Lung (tissue), 12 donors: Measurements from ENCODE around the gene CEP164. TPM values are rescaled to one million over a fixed set of nuclear protein-coding genes. Genes with fewer than 3 reads are reported as not detected.

Experiments used
- ATAC-seq: fragments of 200-7000 bp; cut with Tn5 transposase; one replicate; pipeline ENCODE4 v1.9.1; 2020; ENCODE audit warnings: moderate number of reproducible peaks; ENCODE audit not compliant: insufficient read depth, low FRiP score
- DNase-seq, 3 donors: peaks; one replicate each; pipeline ENCODE4 v3.0.0-alpha.2; 2013 to 2017
- H3K27ac ChIP-seq, 2 donors: one replicate each; pipeline ENCODE4 v1.5.1; 2013; ENCODE audit warnings: mild to moderate bottlenecking in 2 of 2, moderate library complexity in 2 of 2, control low read depth in 1 of 2, inconsistent platforms in 1 of 2, low read depth in 1 of 2, low read length in 1 of 2
- H3K27me3 ChIP-seq, 3 donors: one replicate each; pipeline ENCODE4 v1.5.1; 2013; ENCODE audit warnings: low read length in 2 of 3; ENCODE audit not compliant: control insufficient read depth in 3 of 3, insufficient read depth in 3 of 3
- H3K36me3 ChIP-seq, 4 donors: one replicate each; pipeline ENCODE4 v1.5.1; 2013; ENCODE audit warnings: low read length in 4 of 4, mild to moderate bottlenecking in 1 of 4, moderate library complexity in 1 of 4; ENCODE audit not compliant: control insufficient read depth in 4 of 4, insufficient read depth in 4 of 4
- H3K4me1 ChIP-seq, 5 donors: one replicate each; pipeline ENCODE4 v1.5.1; 2013; ENCODE audit warnings: low read length in 5 of 5, mild to moderate bottlenecking in 2 of 5, moderate library complexity in 1 of 5; ENCODE audit not compliant: control insufficient read depth in 5 of 5, insufficient read depth in 5 of 5
- H3K4me3 ChIP-seq: one replicate; pipeline ENCODE4 v1.5.1; 2013; ENCODE audit warnings: mild to moderate bottlenecking, control low read depth, moderate library complexity
- H3K9ac ChIP-seq, 2 donors: one replicate each; pipeline ENCODE4 v1.5.1; 2013; ENCODE audit warnings: low read length in 2 of 2, control low read depth in 1 of 2; ENCODE audit not compliant: insufficient read depth in 1 of 2
- H3K9me3 ChIP-seq, 4 donors: one replicate each; pipeline ENCODE4 v1.5.1; 2013; ENCODE audit warnings: low read length in 3 of 4, mild to moderate bottlenecking in 1 of 4, moderate library complexity in 1 of 4; ENCODE audit not compliant: control insufficient read depth in 4 of 4, insufficient read depth in 3 of 4
- WGBS, 2 donors: extraction: QIAGEN DNeasy Blood & Tissue Kit; methylation state at CpG; one replicate each; pipeline ENCODE4 v1.1.7; 2013; 5-methylcytosine and 5-hydroxymethylcytosine counted together
- polyA plus RNA-seq, 2 donors: library from polyadenylated mRNA; stranded (reverse); fragments of 200-250 nt; gene quantifications; one replicate each; pipeline ENCODE4 v1.2.1, GENCODE V29; 2013
- total RNA-seq, 2 donors: library from RNA; depleted of rRNA in 1 of 2; stranded (reverse); fragments of >200 nt in 1 of 2; gene quantifications; one replicate each; pipeline ENCODE4 v1.2.1, GENCODE V29; 2014 to 2021
- TF ChIP-seq, protein P1 (sequence below): IDR thresholded peaks from 2 replicates; pipeline ENCODE4 v1.5.1; 2012; ENCODE audit warnings: mild to moderate bottlenecking; ENCODE audit errors: control extremely low read depth, extremely low read depth
- donor health status: control.
- donor health status: control.
- donor health status: Bipolar disorder and iron deficiency.
- donor health status: healthy.
- donor health status: DM: yes; HTN: yes; CAD: no.

Gene CEP164
- total and polyA plus RNA-seq, 4 donors = 12.0 to 36.1 (median 26.7) TPM

DNA sequence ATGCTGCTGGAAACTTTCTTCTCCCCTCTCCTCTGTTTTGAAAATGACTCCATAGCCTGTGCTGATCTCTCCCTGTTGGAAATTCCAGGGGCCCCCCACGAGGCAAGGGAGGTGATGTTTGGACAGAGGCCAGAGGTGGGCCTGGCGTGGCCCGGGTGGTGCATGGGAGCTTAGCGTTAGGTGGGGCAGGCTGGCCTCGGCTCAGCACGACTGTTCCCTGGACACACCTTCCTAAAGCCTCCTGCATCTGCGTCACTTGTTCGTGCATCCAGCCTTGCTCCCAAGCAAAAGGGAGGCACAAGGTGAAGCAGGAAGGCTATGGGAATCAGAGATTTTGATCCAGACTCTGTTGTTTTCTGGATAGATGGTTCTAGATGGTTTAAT, 135.2 kb downstream of the CEP164 start:
- DNase-seq (no peak), ATAC-seq (no peak)
- TF ChIP-seq, protein P1, sequence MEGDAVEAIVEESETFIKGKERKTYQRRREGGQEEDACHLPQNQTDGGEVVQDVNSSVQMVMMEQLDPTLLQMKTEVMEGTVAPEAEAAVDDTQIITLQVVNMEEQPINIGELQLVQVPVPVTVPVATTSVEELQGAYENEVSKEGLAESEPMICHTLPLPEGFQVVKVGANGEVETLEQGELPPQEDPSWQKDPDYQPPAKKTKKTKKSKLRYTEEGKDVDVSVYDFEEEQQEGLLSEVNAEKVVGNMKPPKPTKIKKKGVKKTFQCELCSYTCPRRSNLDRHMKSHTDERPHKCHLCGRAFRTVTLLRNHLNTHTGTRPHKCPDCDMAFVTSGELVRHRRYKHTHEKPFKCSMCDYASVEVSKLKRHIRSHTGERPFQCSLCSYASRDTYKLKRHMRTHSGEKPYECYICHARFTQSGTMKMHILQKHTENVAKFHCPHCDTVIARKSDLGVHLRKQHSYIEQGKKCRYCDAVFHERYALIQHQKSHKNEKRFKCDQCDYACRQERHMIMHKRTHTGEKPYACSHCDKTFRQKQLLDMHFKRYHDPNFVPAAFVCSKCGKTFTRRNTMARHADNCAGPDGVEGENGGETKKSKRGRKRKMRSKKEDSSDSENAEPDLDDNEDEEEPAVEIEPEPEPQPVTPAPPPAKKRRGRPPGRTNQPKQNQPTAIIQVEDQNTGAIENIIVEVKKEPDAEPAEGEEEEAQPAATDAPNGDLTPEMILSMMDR = no peak
- Histone ChIP-seq H3K27me3 (peaks cover 0 to 2% (median 0%) of the 10 kb centered on the region in 3 donors), H3K36me3 (no peaks in the 10 kb centered on the region), H3K27ac (no peak overlapping the region), H3K9me3 (no peaks in the 10 kb centered on the region), H3K9ac (no peak overlapping the region), H3K4me3 (no peak overlapping the region), H3K4me1 (no peaks in the 10 kb centered on the region)
- 74 to 81% methylated on average over 8 of the region's 8 CpGs for WGBS, 2 donors

Other genes with a start within 250 kb of the CEP164 start
- 10 to 100 TPM; 42.3 to 43.4 TPM for gene SIK3, start 229.4 kb upstream of the CEP164 start, total RNA-seq
- gene SIK3, start 229.4 kb upstream of the CEP164 start, polyA plus RNA-seq = 10 to 100 TPM in 1 of 2 donors, 1 to 10 TPM in 1; 9.0 to 16.8 TPM
- 10 to 100 TPM; 70.7 to 73.1 TPM for gene PAFAH1B2, start 183.6 kb upstream of the CEP164 start, total RNA-seq
- gene PAFAH1B2, start 183.6 kb upstream of the CEP164 start, polyA plus RNA-seq = 10 to 100 TPM; 22.2 to 23.8 TPM
- gene SIDT2, start 149.1 kb upstream of the CEP164 start, total RNA-seq = 10 to 100 TPM; 25.4 to 84.8 TPM
- gene SIDT2, start 149.1 kb upstream of the CEP164 start, polyA plus RNA-seq = 10 to 100 TPM; 31.4 to 45.4 TPM
- 100 to 1,000 TPM; 172 to 505 TPM for gene TAGLN, start 128.5 kb upstream of the CEP164 start, total RNA-seq
- gene TAGLN, start 128.5 kb upstream of the CEP164 start, polyA plus RNA-seq = 100 to 1,000 TPM; 534 to 683 TPM
- 10 to 100 TPM; 33.9 to 82.5 TPM for gene PCSK7, start 95.8 kb upstream of the CEP164 start, total RNA-seq
- 10 to 100 TPM; 29.2 to 31.9 TPM for gene PCSK7, start 95.8 kb upstream of the CEP164 start, polyA plus RNA-seq
- gene RNF214, start 95.2 kb upstream of the CEP164 start, total RNA-seq = 10 to 100 TPM; 18.5 to 19.8 TPM
- gene RNF214, start 95.2 kb upstream of the CEP164 start, polyA plus RNA-seq = 10 to 100 TPM in 1 of 2 donors, 1 to 10 TPM in 1; 8.6 to 10.7 TPM
- 1 to 10 TPM; 5.8 to 5.9 TPM for gene BACE1-AS, start 36.5 kb upstream of the CEP164 start, total RNA-seq
- gene BACE1-AS, start 36.5 kb upstream of the CEP164 start, polyA plus RNA-seq = 1 to 10 TPM; 1.9 to 9.5 TPM
- 10 to 100 TPM; 18.6 to 30.7 TPM for gene BACE1, start 11.6 kb upstream of the CEP164 start, total RNA-seq
- 1 to 10 TPM; 5.1 to 7.8 TPM for gene BACE1, start 11.6 kb upstream of the CEP164 start, polyA plus RNA-seq